HEK293T (cell line): ENCODE measurements around the gene SUPT3H.

ENCODE experiments used
- ARNT ChIP-seq: fragments of 450-650 bp; IDR thresholded peaks from 2 replicates; pipeline ENCODE4 v1.6.1; 2017; ENCODE audit warnings: mild to moderate bottlenecking
- CTBP1 ChIP-seq: fragments of 450-650 bp; IDR thresholded peaks from 2 replicates; pipeline ENCODE4 v1.6.1; 2016; ENCODE audit warnings: borderline replicate concordance
- ELF4 ChIP-seq: fragments of 450-650 bp; IDR thresholded peaks from 2 replicates; pipeline ENCODE4 v1.6.1; 2017; ENCODE audit warnings: antibody characterized with exemption
- FOXA1 ChIP-seq: fragments of 450-650 bp; IDR thresholded peaks from 2 replicates; pipeline ENCODE4 v1.6.1; 2016; ENCODE audit warnings: mild to moderate bottlenecking
- FOXK2 ChIP-seq: fragments of 450-650 bp; IDR thresholded peaks from 2 replicates; pipeline ENCODE4 v1.6.1; 2016; ENCODE audit warnings: mild to moderate bottlenecking
- FOXM1 ChIP-seq: fragments of 450-650 bp; IDR thresholded peaks from 2 replicates; pipeline ENCODE4 v1.6.1; 2017; ENCODE audit warnings: mild to moderate bottlenecking, borderline replicate concordance
- HDGF ChIP-seq: fragments of 450-650 bp; IDR thresholded peaks from 2 replicates; pipeline ENCODE4 v1.6.1; 2017; ENCODE audit warnings: antibody characterized with exemption, borderline replicate concordance
- SP1 ChIP-seq: fragments of 450-650 bp; IDR thresholded peaks from 2 replicates; pipeline ENCODE4 v1.6.1; 2017
- SUZ12 ChIP-seq: fragments of 450-650 bp; IDR thresholded peaks from 2 replicates; pipeline ENCODE4 v1.6.1; 2016; ENCODE audit warnings: mild to moderate bottlenecking
- TARDBP ChIP-seq: fragments of 450-650 bp; IDR thresholded peaks from 2 replicates; pipeline ENCODE4 v1.6.1; 2016
- ZNF384 ChIP-seq: fragments of 450-650 bp; IDR thresholded peaks from 2 replicates; pipeline ENCODE4 v1.6.1; 2016
- TF ChIP-seq, protein P1 (sequence below): fragments of 450-650 bp; IDR thresholded peaks from 2 replicates; pipeline ENCODE4 v1.6.1; 2016

DNA sequence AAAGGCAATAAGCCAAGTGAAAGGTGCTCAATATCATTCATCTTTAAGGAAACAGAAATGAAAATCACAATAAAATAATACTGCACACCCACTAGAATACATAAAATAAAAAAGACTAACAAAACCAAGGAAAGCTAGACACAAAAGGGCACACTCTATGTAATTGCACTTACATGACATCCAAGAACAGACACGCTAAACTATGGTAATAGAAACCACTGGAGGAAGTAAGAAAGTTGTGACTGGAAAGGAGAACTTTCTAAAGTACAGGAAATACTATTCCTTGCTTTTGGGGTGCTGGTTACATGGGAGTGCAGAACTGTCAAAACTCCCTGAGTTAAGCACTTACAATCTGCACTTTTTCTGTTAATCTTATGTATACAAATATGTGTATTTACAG, 303.3 kb downstream of the SUPT3H start:
- TF ChIP-seq HDGF (no peak), SUZ12 (no peak), FOXM1 (no peak), ARNT (no peak), FOXK2 (no peak), SP1 (no peak), TARDBP (no peak), ELF4 (no peak), CTBP1 (no peak), ZNF384 (no peak), FOXA1 (no peak)
- TF ChIP-seq, protein P1, sequence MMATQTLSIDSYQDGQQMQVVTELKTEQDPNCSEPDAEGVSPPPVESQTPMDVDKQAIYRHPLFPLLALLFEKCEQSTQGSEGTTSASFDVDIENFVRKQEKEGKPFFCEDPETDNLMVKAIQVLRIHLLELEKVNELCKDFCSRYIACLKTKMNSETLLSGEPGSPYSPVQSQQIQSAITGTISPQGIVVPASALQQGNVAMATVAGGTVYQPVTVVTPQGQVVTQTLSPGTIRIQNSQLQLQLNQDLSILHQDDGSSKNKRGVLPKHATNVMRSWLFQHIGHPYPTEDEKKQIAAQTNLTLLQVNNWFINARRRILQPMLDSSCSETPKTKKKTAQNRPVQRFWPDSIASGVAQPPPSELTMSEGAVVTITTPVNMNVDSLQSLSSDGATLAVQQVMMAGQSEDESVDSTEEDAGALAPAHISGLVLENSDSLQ: no peak
